ENCODE data around the gene SMCO2. TPM values are rescaled to one million over a fixed set of nuclear protein-coding genes. Genes with fewer than 3 reads are reported as not detected.

SMCO2 gene
- total and polyA plus RNA-seq, 2 of the 13 experiments (the other 11 are each of a cell fraction or from before 2014, with no cell fraction given): 0.15 TPM; not detected in 1

- TF ChIP-seq ATF6 (CRISPR knock-in tag; conservative IDR thresholded peaks at IDR 0.05) (0 out of 2 replicates have a peak, but pooled peaks have one; percentile 74), ZNF512B (CRISPR knock-in tag; IDR thresholded peaks at IDR 0.05; ENCODE audit: borderline replicate concordance) (no peak), ZNF383 (CRISPR knock-in tag; IDR thresholded peaks at IDR 0.05; ENCODE audit: borderline replicate concordance) (0 out of 2 replicates have a peak, but pooled peaks have one; percentile 87), ZNF367 (CRISPR knock-in tag; IDR thresholded peaks at IDR 0.05; ENCODE audit: borderline replicate concordance) (no peak), MATR3 (CRISPR knock-in tag; IDR thresholded peaks at IDR 0.05) (no peak), HNRNPH1 (optimal IDR thresholded peaks at IDR 0.05; ENCODE audit: low read depth, low read length) (no peak), NFE2L2 (IDR thresholded peaks at IDR 0.05; ENCODE audit: low read length) (no peak), GMEB1 (CRISPR knock-in tag; IDR thresholded peaks at IDR 0.05; ENCODE audit: borderline replicate concordance) (peak; percentile 50; the same call in 1 of the 2 replicates), NFIB (CRISPR knock-in tag; IDR thresholded peaks at IDR 0.05; ENCODE audit: borderline replicate concordance) (no peak), FOXO1 (CRISPR knock-in tag; IDR thresholded peaks at IDR 0.05) (peak; percentile 97), MED13 (CRISPR knock-in tag; IDR thresholded peaks at IDR 0.05) (no peak; the same call in 1 of the 2 replicates), ZZZ3 (CRISPR knock-in tag; IDR thresholded peaks at IDR 0.05; ENCODE audit: borderline replicate concordance) (peak; percentile 84), ELK4 (CRISPR knock-in tag; IDR thresholded peaks at IDR 0.05; ENCODE audit: borderline replicate concordance) (no peak), ELF3 (CRISPR knock-in tag; IDR thresholded peaks at IDR 0.05) (0 out of 2 replicates have a peak, but pooled peaks have one; percentile 41), MLX (CRISPR knock-in tag; IDR thresholded peaks at IDR 0.05) (peak; percentile 93), ZNF816 (CRISPR knock-in tag; IDR thresholded peaks at IDR 0.05; ENCODE audit: borderline replicate concordance) (peak; percentile 75; the same call in 1 of the 2 replicates), RARG (CRISPR knock-in tag; IDR thresholded peaks at IDR 0.05; ENCODE audit: low read depth) (no peak; the same call in 1 of the 2 replicates), ISL2 (CRISPR knock-in tag; IDR thresholded peaks at IDR 0.05) (peak; percentile 94), IRF9 (CRISPR knock-in tag; IDR thresholded peaks at IDR 0.05; ENCODE audit: borderline replicate concordance) (no peak)
These were observed 103.5 kb downstream of the SMCO2 start (continued) for GRCh38 chr12:27549801-27550652.

Data from HepG2 (cell line).